Breast epithelium (tissue), 3 donors: ENCODE data around the gene CACNA2D2.

Source experiments
- POLR2A ChIP-seq: fragments of 450-650 bp; IDR thresholded peaks from one replicate; pipeline ENCODE4 v1.6.1; 2016; ENCODE audit warnings: antibody characterized with exemption, mild to moderate bottlenecking, moderate library complexity
- TF ChIP-seq, protein P1 (sequence below), 3 donors: fragments of 450-650 bp; IDR thresholded peaks; one replicate each; pipeline ENCODE4 v1.5.1; 2016 to 2017; ENCODE audit warnings: antibody characterized with exemption in 3 of 3, mild to moderate bottlenecking in 3 of 3, moderate library complexity in 3 of 3

- TF ChIP-seq, protein P1, sequence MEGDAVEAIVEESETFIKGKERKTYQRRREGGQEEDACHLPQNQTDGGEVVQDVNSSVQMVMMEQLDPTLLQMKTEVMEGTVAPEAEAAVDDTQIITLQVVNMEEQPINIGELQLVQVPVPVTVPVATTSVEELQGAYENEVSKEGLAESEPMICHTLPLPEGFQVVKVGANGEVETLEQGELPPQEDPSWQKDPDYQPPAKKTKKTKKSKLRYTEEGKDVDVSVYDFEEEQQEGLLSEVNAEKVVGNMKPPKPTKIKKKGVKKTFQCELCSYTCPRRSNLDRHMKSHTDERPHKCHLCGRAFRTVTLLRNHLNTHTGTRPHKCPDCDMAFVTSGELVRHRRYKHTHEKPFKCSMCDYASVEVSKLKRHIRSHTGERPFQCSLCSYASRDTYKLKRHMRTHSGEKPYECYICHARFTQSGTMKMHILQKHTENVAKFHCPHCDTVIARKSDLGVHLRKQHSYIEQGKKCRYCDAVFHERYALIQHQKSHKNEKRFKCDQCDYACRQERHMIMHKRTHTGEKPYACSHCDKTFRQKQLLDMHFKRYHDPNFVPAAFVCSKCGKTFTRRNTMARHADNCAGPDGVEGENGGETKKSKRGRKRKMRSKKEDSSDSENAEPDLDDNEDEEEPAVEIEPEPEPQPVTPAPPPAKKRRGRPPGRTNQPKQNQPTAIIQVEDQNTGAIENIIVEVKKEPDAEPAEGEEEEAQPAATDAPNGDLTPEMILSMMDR (IDR thresholded peaks at IDR 0.05): no peak
- TF ChIP-seq POLR2A: no peak
Observed at GRCh38 chr3:50427217-50427616, 76.2 kb downstream of the CACNA2D2 start.
